ENCODE results near the gene RALGPS1.
"Not testable (repeated sequence)": the region's sequence is repeated elsewhere in the genome, so short reads cannot be mapped to it uniquely, and the experiment has no call there.

The RALGPS1 gene

DNA sequence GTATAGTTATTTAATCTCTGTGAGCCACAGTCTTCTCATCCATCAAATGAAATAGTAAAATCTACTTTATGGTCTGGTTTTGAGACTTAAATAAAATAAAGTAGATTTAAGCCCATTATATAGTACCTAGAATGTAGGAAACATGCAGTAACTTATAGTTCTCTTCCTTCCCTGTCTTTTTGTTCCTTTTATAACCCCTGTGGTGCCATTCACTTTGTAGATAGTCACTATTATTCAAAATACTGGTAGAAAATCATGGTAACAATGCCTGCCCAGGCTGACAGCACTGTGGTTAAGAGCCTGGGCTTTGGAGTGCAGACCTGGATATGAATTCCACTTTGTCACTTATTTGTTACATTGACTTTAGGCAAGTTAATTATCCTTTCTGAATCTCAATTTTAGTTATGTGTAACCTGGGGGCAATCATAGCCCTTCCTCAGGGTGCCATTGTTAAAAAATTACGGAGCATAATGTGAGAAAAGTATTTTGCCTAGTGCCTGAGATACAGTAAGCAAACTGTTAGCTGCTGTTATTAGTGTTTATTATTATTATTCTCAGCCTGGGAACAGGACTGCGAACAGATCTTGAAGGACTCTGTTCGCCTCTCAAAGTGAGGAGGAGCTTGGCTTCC lies 100.4 kb downstream of the RALGPS1 start:
- H3K36me3 ChIP-seq, result no peaks in the 10 kb centered on the region
- no peaks in the 10 kb centered on the region for H3K4me1 ChIP-seq
- no peak overlapping the region for H3K4me2 ChIP-seq
- no peak overlapping the region for H3K4me3 ChIP-seq
- H4K20me1 ChIP-seq, result no peaks in the 10 kb centered on the region
- no peaks in the 10 kb centered on the region for H3K9me3 ChIP-seq
- no peak for TF ChIP-seq Cebpa-rat (IDR thresholded peaks at IDR 0.05)
- H3K27me3 ChIP-seq, result no peaks in the 10 kb centered on the region
- no peak overlapping the region for H3K9ac ChIP-seq
- no peak overlapping the region for H3K27ac ChIP-seq

- Histone ChIP-seq H4K20me1 (no peaks in the 10 kb centered on the region), H3K36me3 (no peaks in the 10 kb centered on the region), H3K4me2 (no peak overlapping the region), H3K27me3 (no peaks in the 10 kb centered on the region), H3K4me1 (no peaks in the 10 kb centered on the region), H3K9ac (no peak overlapping the region), H3K27ac (no peak overlapping the region), H3K9me3 (no peaks in the 10 kb centered on the region), H3K4me3 (no peak overlapping the region)
- no peak for TF ChIP-seq Cebpa-rat (IDR thresholded peaks at IDR 0.05)
Measured at GRCh38 chr9:127015921-127016512, 101.4 kb downstream of the RALGPS1 start.

GRCh38 chr9:127017979-127018378 lies 103.4 kb downstream of the RALGPS1 start:
- not testable (repeated sequence) for H3K9ac ChIP-seq, H3K9me3 ChIP-seq, H3K27ac ChIP-seq, H3K27me3 ChIP-seq, H3K36me3 ChIP-seq, H3K4me2 ChIP-seq, H3K4me3 ChIP-seq, H3K4me1 ChIP-seq, H4K20me1 ChIP-seq

GRCh38 chr9:127018935-127019334 lies 104.4 kb downstream of the RALGPS1 start:
- TF ChIP-seq Cebpa-rat (IDR thresholded peaks at IDR 0.05), result no peak
- H3K36me3 ChIP-seq, result no peaks in the 10 kb centered on the region
- H3K9ac ChIP-seq, result no peak overlapping the region
- no peaks in the 10 kb centered on the region for H3K27me3 ChIP-seq
- no peak overlapping the region for H3K27ac ChIP-seq
- no peak overlapping the region for H3K4me2 ChIP-seq
- H4K20me1 ChIP-seq, result no peaks in the 10 kb centered on the region
- H3K4me1 ChIP-seq, result no peaks in the 10 kb centered on the region
- no peak overlapping the region for H3K4me3 ChIP-seq
- no peaks in the 10 kb centered on the region for H3K9me3 ChIP-seq

DNA sequence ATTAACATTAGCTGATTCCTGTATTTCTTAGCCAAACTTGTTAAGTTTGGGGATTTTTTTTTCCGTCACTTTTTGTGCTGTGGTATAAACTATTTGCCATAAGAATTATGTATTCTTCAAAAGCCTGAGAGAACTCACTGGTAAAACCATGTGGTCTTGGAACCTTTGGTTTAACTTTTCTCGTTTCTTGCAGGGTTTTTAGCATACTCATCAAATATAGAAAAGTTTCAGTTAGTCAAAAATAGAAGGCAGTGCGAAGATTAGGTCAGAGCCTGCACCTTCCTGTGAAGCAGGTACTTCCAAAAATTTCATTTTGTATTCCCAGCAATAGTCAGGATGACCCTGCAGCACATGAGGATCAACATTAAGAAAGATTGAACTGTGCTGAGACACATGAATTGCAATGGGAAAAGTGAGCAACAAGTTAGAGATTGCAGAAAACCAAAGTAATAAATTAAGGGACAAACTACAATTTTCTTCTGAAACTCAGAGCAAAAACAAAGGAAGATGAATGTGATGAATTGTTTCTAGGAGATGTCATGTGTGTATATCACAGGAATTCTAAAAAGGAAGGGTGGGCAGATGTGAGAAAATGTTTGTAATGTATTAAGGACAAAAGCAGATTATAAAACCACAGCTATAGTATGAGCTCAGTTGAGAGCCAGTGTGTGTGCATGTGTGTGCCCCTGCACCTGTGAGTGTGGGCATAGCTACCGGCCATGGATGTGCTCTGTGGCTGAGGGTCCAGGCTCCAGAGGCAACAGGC lies 105.6 kb downstream of the RALGPS1 start:
- H3K36me3 ChIP-seq, result no peaks in the 10 kb centered on the region
- no peak overlapping the region for H3K4me3 ChIP-seq
- H3K27me3 ChIP-seq, result no peaks in the 10 kb centered on the region
- no peaks in the 10 kb centered on the region for H4K20me1 ChIP-seq
- no peak overlapping the region for H3K4me2 ChIP-seq
- no peak for TF ChIP-seq Cebpa-rat (IDR thresholded peaks at IDR 0.05)
- no peaks in the 10 kb centered on the region for H3K4me1 ChIP-seq
- no peak overlapping the region for H3K9ac ChIP-seq
- no peak overlapping the region for H3K27ac ChIP-seq
- H3K9me3 ChIP-seq, result no peaks in the 10 kb centered on the region

DNA sequence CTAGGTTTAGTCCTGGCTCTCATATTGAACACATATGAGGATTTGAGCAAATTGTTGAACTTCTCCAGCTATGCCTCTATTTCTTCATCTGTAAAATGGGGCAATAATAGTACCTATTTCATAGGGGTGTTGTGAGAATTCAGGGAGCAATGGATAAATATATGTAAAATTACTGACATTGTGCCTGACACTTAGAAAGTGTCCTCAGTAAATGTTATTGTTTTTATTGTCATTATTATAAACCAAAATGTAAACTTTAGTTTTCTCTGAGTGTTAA lies 106.2 kb downstream of the RALGPS1 start:
- no peak overlapping the region for H3K4me2 ChIP-seq
- no peak for TF ChIP-seq Cebpa-rat (IDR thresholded peaks at IDR 0.05)
- H3K9me3 ChIP-seq, result no peaks in the 10 kb centered on the region
- H3K9ac ChIP-seq, result no peak overlapping the region
- no peaks in the 10 kb centered on the region for H4K20me1 ChIP-seq
- H3K27ac ChIP-seq, result no peak overlapping the region
- no peak overlapping the region for H3K4me3 ChIP-seq
- no peaks in the 10 kb centered on the region for H3K36me3 ChIP-seq
- no peaks in the 10 kb centered on the region for H3K27me3 ChIP-seq
- no peaks in the 10 kb centered on the region for H3K4me1 ChIP-seq

- H3K27me3 ChIP-seq, result no peaks in the 10 kb centered on the region
- H3K4me2 ChIP-seq, result no peak overlapping the region
- H3K4me1 ChIP-seq, result no peaks in the 10 kb centered on the region
- no peaks in the 10 kb centered on the region for H3K36me3 ChIP-seq
- no peak overlapping the region for H3K9ac ChIP-seq
- H4K20me1 ChIP-seq, result no peaks in the 10 kb centered on the region
- H3K4me3 ChIP-seq, result no peak overlapping the region
- no peak for TF ChIP-seq Cebpa-rat (IDR thresholded peaks at IDR 0.05)
- no peaks in the 10 kb centered on the region for H3K9me3 ChIP-seq
- no peak overlapping the region for H3K27ac ChIP-seq
Measured at GRCh38 chr9:127021664-127022363, 107.2 kb downstream of the RALGPS1 start.

GRCh38 chr9:127022913-127023660 lies 108.5 kb downstream of the RALGPS1 start:
- Histone ChIP-seq H3K4me1 (no peaks in the 10 kb centered on the region), H4K20me1 (no peaks in the 10 kb centered on the region), H3K27me3 (no peaks in the 10 kb centered on the region), H3K9ac (no peak overlapping the region), H3K27ac (no peak overlapping the region), H3K4me2 (no peak overlapping the region), H3K9me3 (no peaks in the 10 kb centered on the region), H3K4me3 (no peak overlapping the region), H3K36me3 (no peaks in the 10 kb centered on the region)
- TF ChIP-seq Cebpa-rat (IDR thresholded peaks at IDR 0.05), result no peak

DNA sequence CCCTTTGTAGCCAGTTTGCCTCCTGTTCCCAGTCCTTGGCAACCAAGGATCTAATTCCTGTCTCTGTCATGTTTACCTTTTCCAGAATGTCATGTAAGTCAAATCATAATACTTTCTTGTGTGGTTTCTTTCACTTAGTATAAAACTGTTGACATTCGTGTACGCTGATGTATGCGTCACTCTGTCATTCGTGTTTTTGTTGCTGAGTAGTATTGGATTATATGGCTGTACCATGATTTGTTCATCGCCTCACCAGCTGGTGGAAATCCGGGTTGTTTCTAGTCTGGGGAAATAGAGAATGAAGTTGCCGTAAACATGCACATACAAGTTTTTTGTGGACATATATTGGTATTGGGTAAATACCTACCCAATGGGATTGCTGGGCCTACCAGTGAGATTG lies 110.5 kb downstream of the RALGPS1 start:
- Histone ChIP-seq H3K36me3 (no peaks in the 10 kb centered on the region), H3K27me3 (no peaks in the 10 kb centered on the region)

More for the DNA sequence above, 110.5 kb downstream of the RALGPS1 start:
- Histone ChIP-seq H3K4me3 (no peak overlapping the region), H4K20me1 (no peaks in the 10 kb centered on the region), H3K4me2 (no peak overlapping the region), H3K9me3 (no peaks in the 10 kb centered on the region), H3K27ac (no peak overlapping the region), H3K4me1 (no peaks in the 10 kb centered on the region), H3K9ac (no peak overlapping the region)
- TF ChIP-seq Cebpa-rat (IDR thresholded peaks at IDR 0.05), result no peak
